Measurements from ENCODE around the gene CTDSPL. TPM values are rescaled to one million over a fixed set of nuclear protein-coding genes. Genes with fewer than 3 reads are reported as not detected.

Gene CTDSPL
- total and polyA plus RNA-seq, 2 of the 8 experiments (the other 6 are each of a cell fraction or from before 2014, with no cell fraction given): 20.3 to 42.2 TPM

DNA sequence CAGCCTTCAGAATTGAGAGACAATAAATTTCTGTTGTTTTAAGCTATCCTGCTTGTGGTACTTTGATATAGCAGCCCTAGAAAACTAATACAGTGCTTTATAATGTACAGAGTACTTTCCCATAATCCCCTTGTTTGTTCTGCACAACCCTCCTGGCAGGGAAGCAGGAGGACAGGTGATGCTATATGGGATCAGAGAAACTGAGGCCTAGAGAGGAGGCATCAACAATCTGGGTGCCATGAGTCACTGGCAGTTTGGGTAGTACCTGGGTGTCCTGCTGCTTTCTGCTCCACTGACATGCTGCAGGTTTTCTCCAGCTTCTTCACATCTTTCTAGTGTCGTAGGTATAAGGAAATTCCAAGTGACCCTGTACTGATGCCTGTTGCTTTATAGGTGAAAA, 55.0 kb downstream of the CTDSPL start (continued):
- TF ChIP-seq, protein P1, sequence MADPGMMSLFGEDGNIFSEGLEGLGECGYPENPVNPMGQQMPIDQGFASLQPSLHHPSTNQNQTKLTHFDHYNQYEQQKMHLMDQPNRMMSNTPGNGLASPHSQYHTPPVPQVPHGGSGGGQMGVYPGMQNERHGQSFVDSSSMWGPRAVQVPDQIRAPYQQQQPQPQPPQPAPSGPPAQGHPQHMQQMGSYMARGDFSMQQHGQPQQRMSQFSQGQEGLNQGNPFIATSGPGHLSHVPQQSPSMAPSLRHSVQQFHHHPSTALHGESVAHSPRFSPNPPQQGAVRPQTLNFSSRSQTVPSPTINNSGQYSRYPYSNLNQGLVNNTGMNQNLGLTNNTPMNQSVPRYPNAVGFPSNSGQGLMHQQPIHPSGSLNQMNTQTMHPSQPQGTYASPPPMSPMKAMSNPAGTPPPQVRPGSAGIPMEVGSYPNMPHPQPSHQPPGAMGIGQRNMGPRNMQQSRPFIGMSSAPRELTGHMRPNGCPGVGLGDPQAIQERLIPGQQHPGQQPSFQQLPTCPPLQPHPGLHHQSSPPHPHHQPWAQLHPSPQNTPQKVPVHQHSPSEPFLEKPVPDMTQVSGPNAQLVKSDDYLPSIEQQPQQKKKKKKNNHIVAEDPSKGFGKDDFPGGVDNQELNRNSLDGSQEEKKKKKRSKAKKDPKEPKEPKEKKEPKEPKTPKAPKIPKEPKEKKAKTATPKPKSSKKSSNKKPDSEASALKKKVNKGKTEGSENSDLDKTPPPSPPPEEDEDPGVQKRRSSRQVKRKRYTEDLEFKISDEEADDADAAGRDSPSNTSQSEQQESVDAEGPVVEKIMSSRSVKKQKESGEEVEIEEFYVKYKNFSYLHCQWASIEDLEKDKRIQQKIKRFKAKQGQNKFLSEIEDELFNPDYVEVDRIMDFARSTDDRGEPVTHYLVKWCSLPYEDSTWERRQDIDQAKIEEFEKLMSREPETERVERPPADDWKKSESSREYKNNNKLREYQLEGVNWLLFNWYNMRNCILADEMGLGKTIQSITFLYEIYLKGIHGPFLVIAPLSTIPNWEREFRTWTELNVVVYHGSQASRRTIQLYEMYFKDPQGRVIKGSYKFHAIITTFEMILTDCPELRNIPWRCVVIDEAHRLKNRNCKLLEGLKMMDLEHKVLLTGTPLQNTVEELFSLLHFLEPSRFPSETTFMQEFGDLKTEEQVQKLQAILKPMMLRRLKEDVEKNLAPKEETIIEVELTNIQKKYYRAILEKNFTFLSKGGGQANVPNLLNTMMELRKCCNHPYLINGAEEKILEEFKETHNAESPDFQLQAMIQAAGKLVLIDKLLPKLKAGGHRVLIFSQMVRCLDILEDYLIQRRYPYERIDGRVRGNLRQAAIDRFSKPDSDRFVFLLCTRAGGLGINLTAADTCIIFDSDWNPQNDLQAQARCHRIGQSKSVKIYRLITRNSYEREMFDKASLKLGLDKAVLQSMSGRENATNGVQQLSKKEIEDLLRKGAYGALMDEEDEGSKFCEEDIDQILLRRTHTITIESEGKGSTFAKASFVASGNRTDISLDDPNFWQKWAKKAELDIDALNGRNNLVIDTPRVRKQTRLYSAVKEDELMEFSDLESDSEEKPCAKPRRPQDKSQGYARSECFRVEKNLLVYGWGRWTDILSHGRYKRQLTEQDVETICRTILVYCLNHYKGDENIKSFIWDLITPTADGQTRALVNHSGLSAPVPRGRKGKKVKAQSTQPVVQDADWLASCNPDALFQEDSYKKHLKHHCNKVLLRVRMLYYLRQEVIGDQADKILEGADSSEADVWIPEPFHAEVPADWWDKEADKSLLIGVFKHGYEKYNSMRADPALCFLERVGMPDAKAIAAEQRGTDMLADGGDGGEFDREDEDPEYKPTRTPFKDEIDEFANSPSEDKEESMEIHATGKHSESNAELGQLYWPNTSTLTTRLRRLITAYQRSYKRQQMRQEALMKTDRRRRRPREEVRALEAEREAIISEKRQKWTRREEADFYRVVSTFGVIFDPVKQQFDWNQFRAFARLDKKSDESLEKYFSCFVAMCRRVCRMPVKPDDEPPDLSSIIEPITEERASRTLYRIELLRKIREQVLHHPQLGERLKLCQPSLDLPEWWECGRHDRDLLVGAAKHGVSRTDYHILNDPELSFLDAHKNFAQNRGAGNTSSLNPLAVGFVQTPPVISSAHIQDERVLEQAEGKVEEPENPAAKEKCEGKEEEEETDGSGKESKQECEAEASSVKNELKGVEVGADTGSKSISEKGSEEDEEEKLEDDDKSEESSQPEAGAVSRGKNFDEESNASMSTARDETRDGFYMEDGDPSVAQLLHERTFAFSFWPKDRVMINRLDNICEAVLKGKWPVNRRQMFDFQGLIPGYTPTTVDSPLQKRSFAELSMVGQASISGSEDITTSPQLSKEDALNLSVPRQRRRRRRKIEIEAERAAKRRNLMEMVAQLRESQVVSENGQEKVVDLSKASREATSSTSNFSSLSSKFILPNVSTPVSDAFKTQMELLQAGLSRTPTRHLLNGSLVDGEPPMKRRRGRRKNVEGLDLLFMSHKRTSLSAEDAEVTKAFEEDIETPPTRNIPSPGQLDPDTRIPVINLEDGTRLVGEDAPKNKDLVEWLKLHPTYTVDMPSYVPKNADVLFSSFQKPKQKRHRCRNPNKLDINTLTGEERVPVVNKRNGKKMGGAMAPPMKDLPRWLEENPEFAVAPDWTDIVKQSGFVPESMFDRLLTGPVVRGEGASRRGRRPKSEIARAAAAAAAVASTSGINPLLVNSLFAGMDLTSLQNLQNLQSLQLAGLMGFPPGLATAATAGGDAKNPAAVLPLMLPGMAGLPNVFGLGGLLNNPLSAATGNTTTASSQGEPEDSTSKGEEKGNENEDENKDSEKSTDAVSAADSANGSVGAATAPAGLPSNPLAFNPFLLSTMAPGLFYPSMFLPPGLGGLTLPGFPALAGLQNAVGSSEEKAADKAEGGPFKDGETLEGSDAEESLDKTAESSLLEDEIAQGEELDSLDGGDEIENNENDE (IDR thresholded peaks at IDR 0.05; ENCODE audit: insufficient replicate concordance, low read length): no peak
- TF ChIP-seq RAD21 (IDR thresholded peaks at IDR 0.05 in 1 of 2, conservative IDR thresholded peaks at IDR 0.05 in 1 of 2; ENCODE audit: low read depth in 2 of 2, low read length in 2 of 2) (no peak), RBBP5 (IDR thresholded peaks at IDR 0.05; ENCODE audit: borderline replicate concordance, low read depth, low read length) (no peak), GTF2F1 (IDR thresholded peaks at IDR 0.05; ENCODE audit: borderline replicate concordance, low read depth, low read length) (no peak), CBX8 (IDR thresholded peaks at IDR 0.05; ENCODE audit: borderline replicate concordance, low read depth, low read length) (no peak), CREB1 (IDR thresholded peaks at IDR 0.05) (no peak), YY1 (IDR thresholded peaks at IDR 0.05; ENCODE audit: low read depth, low read length) (no peak), ASH2L (IDR thresholded peaks at IDR 0.05; ENCODE audit: low read length) (no peak), SAP30 (IDR thresholded peaks at IDR 0.05; ENCODE audit: insufficient read depth, insufficient replicate concordance, low read length) (no peak)
